ENCODE data around the gene OR6B1.

The OR6B1 gene

GRCh38 chr7:143967398-143967797, 32.7 kb upstream of the OR6B1 start:
- DNase-seq (ENCODE audit: low spot score), result no peak
- no peak for TF ChIP-seq CTCF (IDR thresholded peaks at IDR 0.05; ENCODE audit: extremely low read depth, missing control alignments)

GRCh38 chr7:143973870-143974416, 26.2 kb upstream of the OR6B1 start:
- TF ChIP-seq CTCF (IDR thresholded peaks at IDR 0.05; ENCODE audit: extremely low read depth, missing control alignments), result no peak
- DNase-seq (ENCODE audit: low spot score), result no peak

- no peak for TF ChIP-seq CTCF (IDR thresholded peaks at IDR 0.05; ENCODE audit: extremely low read depth, missing control alignments)
- no peak for DNase-seq (ENCODE audit: low spot score)
Measured at GRCh38 chr7:143974459-143974858, 25.7 kb upstream of the OR6B1 start.

- TF ChIP-seq CTCF (IDR thresholded peaks at IDR 0.05; ENCODE audit: extremely low read depth, missing control alignments), result no peak
- no peak for DNase-seq (ENCODE audit: low spot score)
Measured at GRCh38 chr7:143975617-143976016, 24.5 kb upstream of the OR6B1 start.

- DNase-seq (ENCODE audit: low spot score), result no peak
- no peak for TF ChIP-seq CTCF (IDR thresholded peaks at IDR 0.05; ENCODE audit: extremely low read depth, missing control alignments)
Measured at GRCh38 chr7:143978585-143978984, 21.5 kb upstream of the OR6B1 start.

GRCh38 chr7:143979359-143979758, 20.8 kb upstream of the OR6B1 start:
- TF ChIP-seq CTCF (IDR thresholded peaks at IDR 0.05; ENCODE audit: extremely low read depth, missing control alignments), result no peak
- no peak for DNase-seq (ENCODE audit: low spot score)

GRCh38 chr7:143979998-143980397, 20.1 kb upstream of the OR6B1 start:
- DNase-seq (ENCODE audit: low spot score), result no peak
- TF ChIP-seq CTCF (IDR thresholded peaks at IDR 0.05; ENCODE audit: extremely low read depth, missing control alignments), result no peak
